ENCODE data around the gene KLF2. TPM values are rescaled to one million over a fixed set of nuclear protein-coding genes. Genes with fewer than 3 reads are reported as not detected.
"Not testable (repeated sequence)": the region's sequence is repeated elsewhere in the genome, so short reads cannot be mapped to it uniquely, and the experiment has no call there.

Gene KLF2
- total and polyA plus RNA-seq, 8 donors: 9.5 to 107 (median 59.3) TPM

DNA sequence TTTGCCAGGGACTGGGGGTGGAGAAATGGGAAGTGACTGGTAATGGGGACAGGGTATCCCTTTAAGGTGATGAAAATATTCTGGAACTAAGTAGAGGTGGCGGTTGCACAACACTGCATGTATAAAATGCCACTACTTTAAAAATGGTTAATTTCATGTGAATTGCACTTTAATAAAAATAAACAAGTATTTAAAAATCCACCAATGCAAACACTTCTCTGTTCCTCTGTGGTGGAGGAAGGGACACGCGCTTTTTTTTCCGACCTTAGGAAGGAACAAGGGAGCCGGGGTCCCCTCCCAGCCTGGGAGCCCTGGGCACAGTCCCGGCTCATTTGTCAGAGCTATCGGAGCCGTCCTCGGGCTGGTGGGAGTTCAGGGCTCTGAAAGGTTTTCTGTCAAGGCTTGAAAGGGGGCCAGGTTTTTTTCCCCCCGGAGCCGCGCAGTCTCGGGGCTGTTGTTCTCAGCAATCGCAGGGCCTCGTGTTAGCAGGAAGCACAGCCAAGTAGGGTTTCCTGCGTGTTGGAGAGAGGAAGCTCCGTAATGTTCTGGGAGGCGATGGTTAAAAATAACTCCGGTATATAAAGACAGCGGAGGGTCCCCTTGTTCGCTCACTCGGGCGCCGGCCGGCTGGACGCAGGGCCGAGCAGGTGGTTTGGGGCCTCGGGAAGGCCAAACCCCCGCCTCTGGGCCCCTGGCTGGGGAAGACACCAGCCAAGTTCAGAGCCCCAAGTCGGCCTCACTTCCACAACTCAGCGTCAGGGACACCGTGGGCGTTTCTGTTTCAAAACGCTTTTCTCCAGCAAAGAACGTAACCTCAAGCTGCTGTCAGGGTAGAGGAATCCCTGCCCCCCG, 41.2 kb upstream of the KLF2 start:
- Histone ChIP-seq H3K4me3 (peak overlapping the region; percentile 12 to 29 (median 20)), H3K27me3 (no peaks in the 10 kb centered on the region), H3K27ac (peak overlapping the region; percentile 83 to 96 (median 90)), H3K4me1 (peaks cover 24 to 81% (median 42%) of the 10 kb centered on the region in 4 donors), H3K36me3 (no peaks in the 10 kb centered on the region), H3K9me3 (no peaks in the 10 kb centered on the region)
- TF ChIP-seq POLR2A (IDR thresholded peaks at IDR 0.05) (peak in 1 of 4 donors; percentile 11), EP300 (IDR thresholded peaks at IDR 0.05) (peak; percentile 25), POLR2AphosphoS5 (IDR thresholded peaks at IDR 0.05) (peak; percentile 76 to 84 (median 78))
- TF ChIP-seq, protein P1, sequence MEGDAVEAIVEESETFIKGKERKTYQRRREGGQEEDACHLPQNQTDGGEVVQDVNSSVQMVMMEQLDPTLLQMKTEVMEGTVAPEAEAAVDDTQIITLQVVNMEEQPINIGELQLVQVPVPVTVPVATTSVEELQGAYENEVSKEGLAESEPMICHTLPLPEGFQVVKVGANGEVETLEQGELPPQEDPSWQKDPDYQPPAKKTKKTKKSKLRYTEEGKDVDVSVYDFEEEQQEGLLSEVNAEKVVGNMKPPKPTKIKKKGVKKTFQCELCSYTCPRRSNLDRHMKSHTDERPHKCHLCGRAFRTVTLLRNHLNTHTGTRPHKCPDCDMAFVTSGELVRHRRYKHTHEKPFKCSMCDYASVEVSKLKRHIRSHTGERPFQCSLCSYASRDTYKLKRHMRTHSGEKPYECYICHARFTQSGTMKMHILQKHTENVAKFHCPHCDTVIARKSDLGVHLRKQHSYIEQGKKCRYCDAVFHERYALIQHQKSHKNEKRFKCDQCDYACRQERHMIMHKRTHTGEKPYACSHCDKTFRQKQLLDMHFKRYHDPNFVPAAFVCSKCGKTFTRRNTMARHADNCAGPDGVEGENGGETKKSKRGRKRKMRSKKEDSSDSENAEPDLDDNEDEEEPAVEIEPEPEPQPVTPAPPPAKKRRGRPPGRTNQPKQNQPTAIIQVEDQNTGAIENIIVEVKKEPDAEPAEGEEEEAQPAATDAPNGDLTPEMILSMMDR (IDR thresholded peaks at IDR 0.05): no peak
- intact Hi-C loops (cut with DNase I; ENCODE audit: low total_unique reads): no loop called here
- WGBS, 5 donors: 22 to 46% (median 41%) methylated on average over 21 to 36 of the region's 36 CpGs
- DNase-seq: peak; percentile 41 to 93

DNA sequence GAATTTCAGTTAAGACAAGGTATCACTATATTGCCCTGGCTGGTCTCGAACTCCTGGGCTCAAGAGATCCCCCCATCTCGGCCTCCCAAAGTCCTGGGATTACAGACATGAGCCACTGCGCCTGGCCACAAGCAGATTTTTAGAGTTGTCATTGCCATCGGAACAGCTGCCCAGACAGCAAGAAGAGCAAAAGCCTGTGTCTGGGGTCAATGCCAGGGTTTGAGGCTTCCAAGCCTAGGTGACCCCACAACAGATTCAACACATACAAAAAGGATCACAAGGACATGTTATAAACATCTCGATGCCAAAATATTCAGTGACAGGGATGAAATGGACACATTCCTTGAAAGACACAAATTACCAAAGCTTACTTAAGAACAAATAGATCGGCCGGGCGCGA, 40.1 kb upstream of the KLF2 start:
- 84 to 92% (median 90%) methylated on average over 9 of the region's 9 CpGs for WGBS, 5 donors
- no peaks in the 10 kb centered on the region for H3K9me3 ChIP-seq
- H3K4me3 ChIP-seq: peak overlapping the region in 1 of 4 donors; percentile 16
- no peak for TF ChIP-seq POLR2A (IDR thresholded peaks at IDR 0.05)
- TF ChIP-seq, protein P1 (IDR thresholded peaks at IDR 0.05): no peak
- TF ChIP-seq POLR2AphosphoS5 (IDR thresholded peaks at IDR 0.05): no peak
- TF ChIP-seq EP300 (IDR thresholded peaks at IDR 0.05): no peak
- H3K27ac ChIP-seq: peak overlapping the region; percentile 83 to 96 (median 90)
- no peaks in the 10 kb centered on the region for H3K36me3 ChIP-seq
- H3K4me1 ChIP-seq: peaks cover 22 to 73% (median 36%) of the 10 kb centered on the region in 4 donors
- no peaks in the 10 kb centered on the region for H3K27me3 ChIP-seq
- intact Hi-C loops (cut with DNase I; ENCODE audit: low total_unique reads): no loop called here
- DNase-seq: no peak

DNA sequence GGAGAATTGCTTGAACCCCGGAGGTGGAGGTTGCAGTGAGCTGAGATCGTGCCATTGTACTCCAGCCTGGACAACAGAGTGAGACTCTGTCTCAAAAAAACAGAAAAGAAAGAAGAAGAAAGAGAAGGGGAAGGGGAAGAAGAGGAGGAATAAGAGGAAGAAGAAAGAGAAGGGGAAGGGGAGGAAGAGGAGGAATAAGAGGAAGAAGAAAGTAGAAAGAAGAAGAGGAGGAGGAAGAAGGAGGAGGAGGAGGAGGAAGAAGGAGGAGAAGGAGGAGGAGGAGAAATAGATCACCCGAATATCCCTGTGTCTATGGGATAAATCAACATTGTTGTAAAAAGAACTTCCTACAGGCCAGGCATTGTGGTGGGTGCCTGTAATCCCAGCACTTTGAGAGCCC, 39.5 kb upstream of the KLF2 start:
- intact Hi-C loops (cut with DNase I; ENCODE audit: low total_unique reads); H3K36me3 ChIP-seq; H3K9me3 ChIP-seq; H3K4me3 ChIP-seq; DNase-seq; H3K27me3 ChIP-seq: not testable (repeated sequence)
- Histone ChIP-seq H3K27ac (peak overlapping the region in 4 of 5 donors; percentile 83 to 96 (median 92)), H3K4me1 (peaks cover 18 to 67% (median 31%) of the 10 kb centered on the region in 4 donors)
- 77 to 93% (median 87%) methylated on average over 3 of the region's 3 CpGs for WGBS, 5 donors

DNA sequence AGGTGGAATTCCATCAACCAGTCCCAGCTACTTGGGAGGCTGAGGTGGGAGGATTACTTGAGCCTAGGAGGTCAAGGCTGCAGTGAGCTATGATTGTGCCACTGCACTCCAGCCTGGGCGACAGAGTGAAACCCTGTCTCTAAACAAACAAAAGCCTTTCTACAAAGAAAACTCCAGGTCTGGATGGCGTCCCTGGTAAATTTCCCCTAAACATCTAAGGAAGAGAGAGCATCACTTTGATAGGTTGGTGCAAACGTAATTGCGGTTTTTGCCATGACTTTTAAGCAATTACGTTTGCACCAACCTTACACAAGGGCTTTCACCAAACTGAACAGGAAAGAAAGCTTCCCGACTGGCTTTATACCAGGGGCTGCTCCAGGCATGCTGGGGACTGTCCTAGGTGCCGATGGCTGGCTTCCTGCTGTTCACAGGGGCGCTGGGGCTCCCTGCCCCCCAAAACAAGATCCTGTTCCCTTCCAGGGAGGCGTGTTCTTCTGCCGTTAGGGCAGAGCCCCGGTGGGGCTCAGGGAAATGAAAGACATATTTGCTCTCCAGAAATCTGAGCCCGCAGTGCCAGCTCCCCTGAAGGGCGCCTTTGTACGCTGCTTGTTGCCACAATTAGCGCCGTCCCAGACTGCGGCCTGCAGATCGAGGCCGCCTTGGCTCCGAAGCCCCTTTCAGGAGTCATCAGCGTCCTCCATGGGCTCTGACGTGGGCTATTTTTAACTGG, 38.7 kb upstream of the KLF2 start:
- no peaks in the 10 kb centered on the region for H3K27me3 ChIP-seq
- H3K27ac ChIP-seq: peak overlapping the region; percentile 37 to 96 (median 90)
- intact Hi-C loops (cut with DNase I; ENCODE audit: low total_unique reads): no loop called here
- DNase-seq: peak in 1 of 2 donors; percentile 77
- peak in 1 of 3 donors; percentile 16 for TF ChIP-seq POLR2AphosphoS5 (IDR thresholded peaks at IDR 0.05)
- TF ChIP-seq EP300 (IDR thresholded peaks at IDR 0.05): no peak
- TF ChIP-seq, protein P1 (IDR thresholded peaks at IDR 0.05): no peak
- no peaks in the 10 kb centered on the region for H3K36me3 ChIP-seq
- H3K4me1 ChIP-seq: peaks cover 18 to 59% (median 31%) of the 10 kb centered on the region in 4 donors
- WGBS, 5 donors: 16 to 30% (median 22%) methylated on average over 18 to 22 of the region's 22 CpGs
- H3K9me3 ChIP-seq: no peaks in the 10 kb centered on the region
- H3K4me3 ChIP-seq: peak overlapping the region in 1 of 4 donors; percentile 14

Measured in stomach (tissue), 9 donors.